Progenitor cell of endocrine pancreas (in vitro differentiated cells): Measurements from ENCODE around the gene RBL1. TPM values are rescaled to one million over a fixed set of nuclear protein-coding genes. Genes with fewer than 3 reads are reported as not detected.

Experiments used
- DNase-seq: peaks from one replicate; pipeline ENCODE4 v3.0.0; 2021; ENCODE audit warnings: low spot score; ENCODE audit not compliant: unreplicated experiment
- H3K27ac Mint-ChIP-seq: 2 replicates; pipeline ENCODE4 v1.8.0; 2021; ENCODE audit warnings: mild to moderate bottlenecking, moderate library complexity, mixed read lengths
- H3K27me3 Mint-ChIP-seq: 2 replicates; pipeline ENCODE4 v1.8.0; 2021; ENCODE audit warnings: mixed read lengths
- H3K36me3 Mint-ChIP-seq: 2 replicates; pipeline ENCODE4 v1.8.0; 2022; ENCODE audit warnings: mixed read lengths; ENCODE audit not compliant: insufficient read depth
- H3K4me1 Mint-ChIP-seq: 2 replicates; pipeline ENCODE4 v1.8.0; 2021; ENCODE audit warnings: low read depth, mixed read lengths
- H3K4me3 Mint-ChIP-seq: 2 replicates; pipeline ENCODE4 v1.8.0; 2021; ENCODE audit warnings: low read depth, mild to moderate bottlenecking, moderate library complexity, mixed read lengths
- H3K9me3 Mint-ChIP-seq: 2 replicates; pipeline ENCODE4 v1.8.0; 2021; ENCODE audit warnings: low read depth, mixed read lengths
- CTCF ChIP-seq: fragments of 200-600 bp; sonication (generic); IDR thresholded peaks from one replicate; pipeline ENCODE4 v1.5.0; 2021; ENCODE audit warnings: antibody characterized with exemption, mild to moderate bottlenecking; ENCODE audit not compliant: unreplicated experiment
- total RNA-seq: library from RNA; stranded (reverse); gene quantifications from 2 replicates; pipeline ENCODE4 v1.2.1, GENCODE V29; 2021

RBL1 gene
- total RNA-seq, 1 donor from 2014 or later = 13.3 TPM

- peaks cover 8% of the 10 kb centered on the region for H3K4me1 Mint-ChIP-seq
Measured at GRCh38 chr20:36957875-36958667, 137.7 kb downstream of the RBL1 start.

GRCh38 chr20:36956674-36957073 lies 139.1 kb downstream of the RBL1 start:
- Mint-ChIP-seq H3K4me1 (peaks cover 11% of the 10 kb centered on the region), H3K4me3 (no peak overlapping the region), H3K9me3 (no peaks in the 10 kb centered on the region), H3K36me3 (no peaks in the 10 kb centered on the region), H3K27me3 (no peaks in the 10 kb centered on the region), H3K27ac (no peak overlapping the region)
- no peak for DNase-seq
- TF ChIP-seq CTCF = no peak

More at GRCh38 chr20:36957875-36958667, 137.7 kb downstream of the RBL1 start:
- Mint-ChIP-seq H3K36me3 (peaks cover 5% of the 10 kb centered on the region), H3K27ac (no peak overlapping the region), H3K27me3 (no peaks in the 10 kb centered on the region), H3K9me3 (peaks cover 6% of the 10 kb centered on the region), H3K4me3 (no peak overlapping the region)
- no peak for DNase-seq
- TF ChIP-seq CTCF = no peak

- Mint-ChIP-seq H3K4me1 (peaks cover 12% of the 10 kb centered on the region), H3K27ac (no peak overlapping the region), H3K36me3 (no peaks in the 10 kb centered on the region), H3K9me3 (no peaks in the 10 kb centered on the region), H3K27me3 (no peaks in the 10 kb centered on the region), H3K4me3 (no peak overlapping the region)
- DNase-seq = no peak
- no peak for TF ChIP-seq CTCF
Measured at GRCh38 chr20:36956016-36956415, 139.8 kb downstream of the RBL1 start.

GRCh38 chr20:36951979-36952738 lies 143.6 kb downstream of the RBL1 start:
- H3K27ac Mint-ChIP-seq = peak overlapping the region; percentile 91
- no peak for TF ChIP-seq CTCF
- H3K27me3 Mint-ChIP-seq = peaks cover 12% of the 10 kb centered on the region
- no peaks in the 10 kb centered on the region for H3K36me3 Mint-ChIP-seq
- H3K4me1 Mint-ChIP-seq = peaks cover 13% of the 10 kb centered on the region
- DNase-seq = no peak
- H3K9me3 Mint-ChIP-seq = no peaks in the 10 kb centered on the region
- peak overlapping the region; percentile 88 for H3K4me3 Mint-ChIP-seq

GRCh38 chr20:36951198-36951978 lies 144.4 kb downstream of the RBL1 start, which contains the start of gene SAMHD1:
SAMHD1 (minus strand) TSS chr20:36951708; CDS start chr20:36951643, 65 bp downstream.
- H3K36me3 Mint-ChIP-seq = no peaks in the 10 kb centered on the region
- peaks cover 16% of the 10 kb centered on the region for H3K4me1 Mint-ChIP-seq
- TF ChIP-seq CTCF = no peak
- H3K4me3 Mint-ChIP-seq = peak within 1 kb of the TSS; percentile 88
- H3K9me3 Mint-ChIP-seq = no peaks in the 10 kb centered on the region
- H3K27ac Mint-ChIP-seq = peak within 1 kb of the TSS; percentile 91
- peaks cover 12% of the 10 kb centered on the region for H3K27me3 Mint-ChIP-seq
- DNase-seq = peak; percentile 96
